ENCODE measurements around the gene C17orf67. TPM values are rescaled to one million over a fixed set of nuclear protein-coding genes. Genes with fewer than 3 reads are reported as not detected.

Gene C17orf67
- total RNA-seq, 1 donor from 2014 or later = 1.9 TPM

Other genes starting within 250 kb of the C17orf67 start
- 0.13 TPM for gene NOG, start 240.2 kb downstream of the C17orf67 start, total RNA-seq
- 4.0 TPM for gene DGKE, start 231 bp upstream of the C17orf67 start, total RNA-seq
- gene TRIM25, start 80.1 kb upstream of the C17orf67 start, total RNA-seq = 55.4 TPM
- 5.9 TPM for gene COIL, start 127.1 kb upstream of the C17orf67 start, total RNA-seq
- gene SCPEP1, start 144.2 kb upstream of the C17orf67 start, total RNA-seq = 11.6 TPM